NCI-H2227 treated with DMSO at 0.1 percent for 48 hours (cell line): Measurements from ENCODE around the gene ZNF831.

Source experiments
- DNase-seq: peaks from one replicate; lab custom pipeline; 2025; lab: John Stamatoyannopoulos, UW

ZNF831 gene

GRCh38 chr20:59247731-59248684 lies 84.4 kb downstream of the ZNF831 start:
- DNase-seq, result no peak

GRCh38 chr20:59250293-59250692 lies 86.7 kb downstream of the ZNF831 start:
- DNase-seq, result no peak

GRCh38 chr20:59253325-59253724 lies 89.7 kb downstream of the ZNF831 start:
- DNase-seq, result no peak

- no peak for DNase-seq
These were observed 90.2 kb downstream of the ZNF831 start for GRCh38 chr20:59253779-59254319.

GRCh38 chr20:59255256-59255655 lies 91.6 kb downstream of the ZNF831 start:
- DNase-seq, result no peak

GRCh38 chr20:59258221-59258621 lies 94.6 kb downstream of the ZNF831 start:
- no peak for DNase-seq

- DNase-seq, result no peak
These were observed 96.3 kb downstream of the ZNF831 start for GRCh38 chr20:59259946-59260345.

GRCh38 chr20:59265298-59265697 lies 101.7 kb downstream of the ZNF831 start:
- no peak for DNase-seq

- peak; percentile 21 for DNase-seq
These were observed 105.2 kb downstream of the ZNF831 start for GRCh38 chr20:59268870-59269269.

GRCh38 chr20:59269411-59270025 lies 105.9 kb downstream of the ZNF831 start:
- peak; percentile 35 for DNase-seq

- DNase-seq, result no peak
These were observed 106.8 kb downstream of the ZNF831 start for GRCh38 chr20:59270380-59270779.

GRCh38 chr20:59273739-59274357 lies 110.2 kb downstream of the ZNF831 start:
- no peak for DNase-seq

GRCh38 chr20:59276938-59277337 lies 113.3 kb downstream of the ZNF831 start:
- DNase-seq, result no peak

GRCh38 chr20:59284470-59284869 lies 120.8 kb downstream of the ZNF831 start:
- DNase-seq, result no peak

- DNase-seq, result no peak
These were observed 126.4 kb downstream of the ZNF831 start for GRCh38 chr20:59289994-59290393.

GRCh38 chr20:59291740-59292383 lies 128.2 kb downstream of the ZNF831 start:
- no peak for DNase-seq

- DNase-seq, result no peak
These were observed 131.9 kb downstream of the ZNF831 start for GRCh38 chr20:59295531-59295930.

- no peak for DNase-seq
These were observed 134.1 kb downstream of the ZNF831 start for GRCh38 chr20:59297686-59298085.

- DNase-seq, result no peak
These were observed 136.3 kb downstream of the ZNF831 start for GRCh38 chr20:59299945-59300332.

GRCh38 chr20:59300333-59301081 lies 136.9 kb downstream of the ZNF831 start, which contains the start of gene EDN3:
TSS of gene EDN3 (plus strand) at chr20:59300611. CDS start at chr20:59300813, 202 bp downstream.
- no peak for DNase-seq

- DNase-seq, result no peak
These were observed 137.9 kb downstream of the ZNF831 start for GRCh38 chr20:59301343-59302007.
